ENCODE measurements around the gene PRDX5.

- TF ChIP-seq, protein P1, sequence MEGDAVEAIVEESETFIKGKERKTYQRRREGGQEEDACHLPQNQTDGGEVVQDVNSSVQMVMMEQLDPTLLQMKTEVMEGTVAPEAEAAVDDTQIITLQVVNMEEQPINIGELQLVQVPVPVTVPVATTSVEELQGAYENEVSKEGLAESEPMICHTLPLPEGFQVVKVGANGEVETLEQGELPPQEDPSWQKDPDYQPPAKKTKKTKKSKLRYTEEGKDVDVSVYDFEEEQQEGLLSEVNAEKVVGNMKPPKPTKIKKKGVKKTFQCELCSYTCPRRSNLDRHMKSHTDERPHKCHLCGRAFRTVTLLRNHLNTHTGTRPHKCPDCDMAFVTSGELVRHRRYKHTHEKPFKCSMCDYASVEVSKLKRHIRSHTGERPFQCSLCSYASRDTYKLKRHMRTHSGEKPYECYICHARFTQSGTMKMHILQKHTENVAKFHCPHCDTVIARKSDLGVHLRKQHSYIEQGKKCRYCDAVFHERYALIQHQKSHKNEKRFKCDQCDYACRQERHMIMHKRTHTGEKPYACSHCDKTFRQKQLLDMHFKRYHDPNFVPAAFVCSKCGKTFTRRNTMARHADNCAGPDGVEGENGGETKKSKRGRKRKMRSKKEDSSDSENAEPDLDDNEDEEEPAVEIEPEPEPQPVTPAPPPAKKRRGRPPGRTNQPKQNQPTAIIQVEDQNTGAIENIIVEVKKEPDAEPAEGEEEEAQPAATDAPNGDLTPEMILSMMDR (IDR thresholded peaks at IDR 0.05): no peak
- TF ChIP-seq POLR2A (IDR thresholded peaks at IDR 0.05): no peak
These were observed 21.7 kb upstream of the PRDX5 start for GRCh38 chr11:64296236-64296635.

Measured in testis (tissue), 2 donors.